A549 (cell line): ENCODE data around the gene CUEDC2. TPM values are rescaled to one million over a fixed set of nuclear protein-coding genes. Genes with fewer than 3 reads are reported as not detected.

Source experiments
- ATAC-seq, 2 experiments: fragments of 200-7000 bp in 1 of 2; fragments of >200 bp in 1 of 2; cut with Nextera tagmentation in 1 of 2; cut with Tn5 transposase in 1 of 2; 3 replicates each; pipeline versions ENCODE4 v1.8.0 to v1.9.1; 2018 to 2020; ENCODE audit warnings: mild to moderate bottlenecking in 1 of 2, moderate library complexity in 1 of 2
- CTCF ChIA-PET: fragments of 300-600 bp; sonication (Branson Sonifier 250); formaldehyde crosslinking; extraction: SDS; loops from one replicate; lab custom pipeline; 2021; ENCODE audit warnings: antibody characterized with exemption, inconsistent platforms; lab: Yijun Ruan, JAX
- POLR2A ChIA-PET: fragments of 350-600 bp; formaldehyde crosslinking; extraction: SDS; loops from one replicate; lab custom pipeline; 2021; ENCODE audit warnings: antibody characterized with exemption, inconsistent platforms; lab: Yijun Ruan, JAX
- DNase-seq, 2 experiments: peaks; one replicate each; pipeline versions ENCODE4 v3.0.0 to v3.0.0-alpha.2; 2011 to 2016; ENCODE audit warnings: low read depth in 1 of 2, low spot score in 1 of 2
- FAIRE-seq: peaks from 2 replicates; lab custom pipeline; 2011; peaks lifted over from hg19 to GRCh38; lab: Jason Lieb, UNC
- H3K27ac ChIP-seq, 2 experiments: fragments of >200 bp; sonication (Bioruptor Twin); formaldehyde crosslinking; 3 replicates each; pipeline ENCODE4 v1.5.1; 2016 to 2017
- H3K4me1 ChIP-seq: fragments of >200 bp; sonication (Bioruptor Twin); formaldehyde crosslinking; 3 replicates; pipeline ENCODE4 v1.6.1; 2016
- H3K4me2 ChIP-seq: fragments of >200 bp; sonication (Bioruptor Twin); formaldehyde crosslinking; 3 replicates; pipeline ENCODE4 v1.6.1; 2016
- H3K4me3 ChIP-seq: fragments of >200 bp; sonication (Bioruptor Twin); formaldehyde crosslinking; 3 replicates; pipeline ENCODE4 v1.5.1; 2016
- H3K9me3 ChIP-seq: fragments of >200 bp; sonication (Bioruptor Twin); formaldehyde crosslinking; 3 replicates; pipeline ENCODE4 v1.6.1; 2016
- BCL3 ChIP-seq: fragments of >200 bp; sonication (Bioruptor Twin); formaldehyde crosslinking; IDR thresholded peaks from 3 replicates; pipeline ENCODE4 v1.6.1; 2016
- CBX2 ChIP-seq: fragments of 200-600 bp; sonication (generic); IDR thresholded peaks from 2 replicates; pipeline ENCODE4 v1.6.1; 2016; ENCODE audit warnings: low read depth, mild to moderate bottlenecking, borderline replicate concordance
- CBX8 ChIP-seq: fragments of 200-600 bp; sonication (generic); IDR thresholded peaks from 2 replicates; pipeline ENCODE4 v1.6.1; 2016
- CHD4 ChIP-seq: fragments of 200-600 bp; sonication (generic); IDR thresholded peaks from 2 replicates; pipeline ENCODE4 v1.6.1; 2016; ENCODE audit warnings: antibody characterized with exemption, mild to moderate bottlenecking, borderline replicate concordance
- CTCF ChIP-seq: fragments of >200 bp; sonication (Bioruptor Twin); formaldehyde crosslinking; IDR thresholded peaks from 3 replicates; pipeline ENCODE4 v1.5.1; 2016
- EHF ChIP-seq: fragments of 250-450 bp; sonication (Bioruptor Pico); IDR thresholded peaks from 2 replicates; pipeline ENCODE4 v1.5.0; 2020; ENCODE audit warnings: mild to moderate bottlenecking
- FOSL2 ChIP-seq, 2 experiments: fragments of 450-650 bp in 1 of 2; fragments of >200 bp in 1 of 2; sonication (Bioruptor Twin) in 1 of 2; formaldehyde crosslinking; IDR thresholded peaks; 2 replicates each; pipeline versions ENCODE4 v1.5.0 to v1.6.1; 2016 to 2020; ENCODE audit warnings: mild to moderate bottlenecking in 1 of 2, moderate library complexity in 1 of 2
- JUN ChIP-seq, 2 experiments: fragments of >200 bp; sonication (Bioruptor Twin); formaldehyde crosslinking; IDR thresholded peaks; 2 replicates in 1 of 2; 3 replicates in 1 of 2; pipeline ENCODE4 v1.6.1; 2016 to 2017
- KDM5A ChIP-seq: fragments of 200-600 bp; sonication (generic); IDR thresholded peaks from 2 replicates; pipeline ENCODE4 v1.6.1; 2016; ENCODE audit warnings: antibody characterized with exemption, mild to moderate bottlenecking
- MAX ChIP-seq: IDR thresholded peaks from 2 replicates; pipeline ENCODE4 v1.6.1; 2012
- NR3C1 ChIP-seq: fragments of >200 bp; sonication (Bioruptor Twin); formaldehyde crosslinking; IDR thresholded peaks from 3 replicates; pipeline ENCODE4 v1.6.1; 2017
- POLR2AphosphoS2 ChIP-seq: conservative IDR thresholded peaks from 2 replicates; pipeline ENCODE4 v1.6.1; 2012; ENCODE audit warnings: low read length, improper control_type of control experiment, inconsistent platforms
- RARB ChIP-seq: fragments of 250-450 bp; sonication (Bioruptor Pico); IDR thresholded peaks from 2 replicates; pipeline ENCODE4 v1.8.0; 2021; ENCODE audit warnings: mild to moderate bottlenecking, moderate library complexity
- TP53 ChIP-seq: fragments of 250-450 bp; sonication (Bioruptor Pico); IDR thresholded peaks from 2 replicates; pipeline ENCODE4 v1.5.0; 2021; ENCODE audit warnings: mild to moderate bottlenecking, moderate library complexity
- USF2 ChIP-seq: fragments of 450-650 bp; IDR thresholded peaks from 2 replicates; pipeline ENCODE4 v1.6.1; 2014; ENCODE audit warnings: antibody characterized with exemption
- ZFP36 ChIP-seq: fragments of 450-650 bp; IDR thresholded peaks from 2 replicates; pipeline ENCODE4 v1.6.1; 2014; ENCODE audit warnings: borderline replicate concordance; ENCODE audit not compliant: partially characterized antibody
- ZNF302 ChIP-seq: fragments of 250-450 bp; sonication (Bioruptor Pico); IDR thresholded peaks from 2 replicates; pipeline ENCODE4 v1.9.0; 2021; ENCODE audit warnings: inconsistent platforms, mild to moderate bottlenecking, moderate library complexity
- WGBS: methylation state at CpG from one replicate; pipeline ENCODE4 v1.1.6; 2017; ENCODE audit errors: missing lambda C conversion rate; 5-methylcytosine and 5-hydroxymethylcytosine counted together
- polyA plus RNA-seq, 4 experiments: library from polyadenylated mRNA; depleted of rRNA in 3 of 4; stranded (reverse); fragments of >200 nt; fragmentation: RNase III in 1 of 4; extraction: RNeasy Plus Mini Kit Qiagen cat#74134 plus additional on column Dnase treatment in 1 of 4; gene quantifications; 2 replicates in 3 of 4; 3 replicates in 1 of 4; pipeline ENCODE4 v1.2.3, GENCODE V29; 2011 to 2017

CUEDC2 gene
- polyA plus RNA-seq, 2 of the 4 experiments (the other 2 are of a cell fraction) = 43.7 to 67.4 TPM

GRCh38 chr10:102476466-102477141 is 44.2 kb upstream of the CUEDC2 start:
- Histone ChIP-seq H3K27ac (no peak overlapping the region), H3K9me3 (no peaks in the 10 kb centered on the region), H3K4me3 (no peak overlapping the region), H3K4me2 (no peak overlapping the region), H3K4me1 (no peaks in the 10 kb centered on the region)
- ChIA-PET CTCF (interaction anchor here (0.7 to 9.2 kb wide), 9 partner anchors 16 to 247 kb away, joined by 3 to 93 read pairs (median 4); partner anchors contain the start of genes C10orf95 and NFKB2), POLR2A (interaction anchor here (0.7 kb wide), 1 partner anchor 8 kb away, joined by 4 read pairs; no protein-coding TSS in a partner anchor)
- no peak for DNase-seq
- no peak for ATAC-seq
- TF ChIP-seq TP53 (CRISPR knock-in tag) (no peak), MAX (no peak), BCL3 (no peak), ZFP36 (no peak), KDM5A (no peak), CHD4 (no peak)
- WGBS = 71% methylated on average over 9 of the region's 9 CpGs
- no peak for FAIRE-seq

- POLR2A ChIA-PET = interaction anchor here (0.7 kb wide), 1 partner anchor 9 kb away, joined by 4 read pairs; no protein-coding TSS in a partner anchor
- no peak for ATAC-seq
- 93% methylated on average over 6 of the region's 9 CpGs for WGBS
Measured at GRCh38 chr10:102475451-102476040, 43.2 kb upstream of the CUEDC2 start.

GRCh38 chr10:102473445-102474331 is 41.3 kb upstream of the CUEDC2 start:
- ChIA-PET POLR2A (no interaction called here), CTCF (interaction anchor here (1.1 to 1.6 kb wide), 7 partner anchors 8 to 110 kb away, joined by 3 to 9 read pairs (median 4); partner anchors contain the start of gene SUFU)
- DNase-seq (no peak), ATAC-seq (no peak)
- 96% methylated on average over 25 of the region's 27 CpGs for WGBS
- no peak overlapping the region for H3K4me2 ChIP-seq
- no peaks in the 10 kb centered on the region for H3K4me1 ChIP-seq
- H3K9me3 ChIP-seq = no peaks in the 10 kb centered on the region
- H3K27ac ChIP-seq = no peak overlapping the region
- H3K4me3 ChIP-seq = no peak overlapping the region
- no peak for TF ChIP-seq USF2
- TF ChIP-seq JUN (IDR thresholded peaks at IDR 0.05) = no peak
- TF ChIP-seq EHF = no peak
- no peak for TF ChIP-seq ZNF302
- no peak for TF ChIP-seq RARB (CRISPR knock-in tag)
- no peak for TF ChIP-seq CBX2
- no peak for TF ChIP-seq CTCF
- TF ChIP-seq CHD4 = no peak
- no peak for TF ChIP-seq FOSL2 (IDR thresholded peaks at IDR 0.05)
- TF ChIP-seq FOSL2 (CRISPR knock-in tag; IDR thresholded peaks at IDR 0.05) = no peak
- TF ChIP-seq, all 56 proteins: peak for 0
- no peak for FAIRE-seq

More at GRCh38 chr10:102475451-102476040, 43.2 kb upstream of the CUEDC2 start:
- TF ChIP-seq NR3C1 = no peak
- TF ChIP-seq POLR2AphosphoS2 = 0 out of 2 replicates have a peak, but pooled peaks have one; percentile 28
- no peak for TF ChIP-seq CBX8
- no peak for DNase-seq
- no peak overlapping the region for H3K4me2 ChIP-seq
- no peak overlapping the region for H3K27ac ChIP-seq
- no peaks in the 10 kb centered on the region for H3K4me1 ChIP-seq
- H3K4me3 ChIP-seq = no peak overlapping the region
- CTCF ChIA-PET = interaction anchor here (1.4 to 4.5 kb wide), 4 partner anchors 15 to 244 kb away, joined by 4 to 84 read pairs (median 6); partner anchors contain the start of gene SUFU
- FAIRE-seq = no peak
- H3K9me3 ChIP-seq = no peaks in the 10 kb centered on the region
